Measurements from ENCODE around the gene NOL7.
A peak's percentile ranks its signal among the peaks of the same experiment; 100 is the strongest.

Gene NOL7

GRCh38 chr6:13614926-13615791 lies at the start of gene NOL7:
Gene NOL7, plus strand, starts transcription at chr6:13615335. Its CDS starts 24 bp downstream, at chr6:13615359.
- peak; percentile 98 for DNase-seq (ENCODE audit: low spot score)

DNA sequence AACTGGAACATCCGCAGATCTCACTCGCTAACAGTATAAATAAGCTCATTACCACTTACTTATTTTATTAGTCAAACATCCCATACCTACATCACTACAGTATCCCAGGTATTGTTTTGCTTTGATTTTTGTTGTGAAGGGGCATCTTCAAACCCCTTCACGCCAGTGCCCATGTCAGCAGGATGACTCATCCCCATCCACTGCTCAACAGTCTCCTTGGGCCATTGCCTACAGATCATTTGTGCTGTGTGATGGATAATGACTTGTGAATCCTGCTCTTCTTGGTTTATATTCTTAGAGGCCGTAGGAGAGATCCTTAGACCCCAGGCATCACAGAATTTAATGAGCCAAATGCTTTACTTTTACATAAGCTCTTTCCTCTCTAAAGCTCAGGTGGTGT lies 49.2 kb upstream of the NOL7 start:
- no peak for DNase-seq (ENCODE audit: low spot score)

DNA sequence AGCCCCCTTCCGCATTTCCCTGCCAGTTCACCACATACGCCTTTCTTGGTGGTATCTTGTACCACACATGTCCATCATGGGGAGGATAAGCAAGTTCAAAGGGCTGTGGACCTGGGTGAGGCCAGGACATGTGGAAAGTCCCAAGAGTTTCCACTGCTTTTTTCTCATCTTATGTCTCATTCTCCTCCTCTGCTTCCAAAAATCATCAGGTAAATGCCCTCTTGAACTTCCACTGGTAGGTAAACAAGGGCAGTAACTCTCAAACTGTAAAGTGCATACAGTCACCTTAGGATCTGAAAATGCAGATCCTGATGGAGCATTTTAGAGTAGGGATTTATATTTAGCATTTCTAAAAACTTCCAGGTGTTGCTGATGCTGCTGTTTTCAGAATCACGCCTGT lies 48.6 kb upstream of the NOL7 start:
- DNase-seq (ENCODE audit: low spot score) = no peak

- DNase-seq (ENCODE audit: low spot score) = no peak
These were observed 46.2 kb upstream of the NOL7 start for GRCh38 chr6:13568970-13569369.

GRCh38 chr6:13572240-13572639 lies 42.9 kb upstream of the NOL7 start:
- no peak for DNase-seq (ENCODE audit: low spot score)

GRCh38 chr6:13572951-13573654 lies 42.0 kb upstream of the NOL7 start:
- DNase-seq (ENCODE audit: low spot score) = no peak

DNA sequence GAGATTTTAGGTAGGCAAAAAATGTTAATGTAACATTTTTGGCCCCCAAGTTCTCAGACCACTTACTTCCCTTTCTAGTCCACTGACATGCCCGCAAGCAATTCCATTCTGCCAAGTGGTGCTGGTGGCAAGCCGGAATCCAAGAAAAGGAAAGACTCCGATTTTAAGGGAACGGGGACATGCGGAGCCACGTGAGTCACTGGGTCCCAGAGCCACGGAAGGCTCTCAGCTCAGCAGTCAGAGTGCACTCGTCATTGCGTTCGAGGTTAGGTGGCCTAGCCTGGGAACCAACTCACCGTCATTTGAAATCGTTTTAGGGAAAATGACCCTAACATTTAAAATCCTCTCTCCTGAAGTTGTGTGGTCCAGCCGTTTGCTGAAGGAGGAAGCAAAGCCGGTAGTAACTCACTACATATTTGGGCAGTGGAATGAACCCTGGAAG lies 41.4 kb upstream of the NOL7 start:
- DNase-seq (ENCODE audit: low spot score) = no peak

- peak; percentile 96 for DNase-seq (ENCODE audit: low spot score)
These were observed 41.0 kb upstream of the NOL7 start for GRCh38 chr6:13574149-13574570.

DNA sequence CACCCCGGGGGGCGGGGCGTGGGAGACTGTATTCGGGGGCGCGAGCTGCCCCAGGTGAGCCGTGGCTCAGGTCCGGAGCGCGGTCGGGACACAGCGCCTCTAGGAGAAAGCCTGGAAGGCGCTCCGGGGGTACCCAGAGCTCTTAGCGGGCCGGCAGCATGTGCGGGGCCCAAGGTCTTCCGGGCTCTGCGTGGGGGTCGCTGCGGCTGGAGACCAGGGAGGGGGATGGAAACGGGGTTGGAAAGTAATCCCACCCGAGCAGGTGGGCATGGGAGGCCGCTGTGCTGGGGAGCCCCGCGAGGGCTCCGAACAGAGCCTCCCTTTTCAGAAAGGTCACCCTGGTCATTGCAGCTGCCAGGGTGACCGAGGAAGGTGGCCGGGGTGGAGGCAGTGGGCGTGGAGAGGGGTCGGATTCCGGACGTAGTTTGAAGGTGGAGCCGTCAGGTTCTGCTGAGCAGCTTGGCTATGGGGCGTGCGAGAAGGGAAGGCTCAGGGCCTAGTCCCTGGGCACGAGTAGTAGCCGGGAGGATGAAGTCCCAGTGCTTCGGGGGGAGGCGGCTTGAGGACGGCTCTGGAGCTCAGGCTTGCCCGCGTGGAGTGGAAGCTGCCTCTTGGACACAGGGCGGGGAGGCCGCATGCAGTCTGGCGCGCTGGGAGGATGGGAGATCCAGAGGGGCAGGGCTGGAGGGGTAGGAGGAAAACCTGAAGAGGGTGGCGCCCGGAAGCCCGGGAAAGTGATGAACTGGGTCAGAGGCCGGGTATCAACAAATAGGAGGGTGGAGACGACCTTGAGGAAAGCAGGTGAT lies 40.4 kb upstream of the NOL7 start, which contains the start of gene SIRT5:
Gene SIRT5 (plus strand): TSS at position 31 of the 806 bp plus-strand sequence. CDS start 9,510 bp downstream, outside the sequence.
- peak; percentile 88 for DNase-seq (ENCODE audit: low spot score)

GRCh38 chr6:13575377-13575775 lies 39.8 kb upstream of the NOL7 start:
- DNase-seq (ENCODE audit: low spot score) = no peak

- no peak for DNase-seq (ENCODE audit: low spot score)
These were observed 39.1 kb upstream of the NOL7 start for GRCh38 chr6:13576017-13576416.

DNA sequence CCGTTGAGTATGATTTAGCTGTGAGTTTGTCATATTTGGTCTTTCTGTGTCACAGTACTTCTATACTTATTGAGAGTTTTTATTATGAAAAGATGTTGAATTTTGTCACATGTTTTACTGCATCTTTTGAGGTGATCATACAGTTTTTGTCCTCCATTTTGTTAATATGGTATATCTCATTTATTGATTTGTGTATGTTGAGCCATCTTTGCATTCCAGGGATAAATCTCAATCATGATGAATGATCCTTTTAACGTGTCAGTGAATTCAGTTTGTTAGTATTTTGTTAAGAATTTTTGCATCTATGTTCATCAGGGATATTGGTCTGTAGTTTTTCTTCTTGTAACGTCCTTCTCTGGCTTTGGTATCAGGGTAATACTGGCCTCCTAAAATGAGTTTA lies 37.2 kb upstream of the NOL7 start:
- DNase-seq (ENCODE audit: low spot score) = no peak

DNA sequence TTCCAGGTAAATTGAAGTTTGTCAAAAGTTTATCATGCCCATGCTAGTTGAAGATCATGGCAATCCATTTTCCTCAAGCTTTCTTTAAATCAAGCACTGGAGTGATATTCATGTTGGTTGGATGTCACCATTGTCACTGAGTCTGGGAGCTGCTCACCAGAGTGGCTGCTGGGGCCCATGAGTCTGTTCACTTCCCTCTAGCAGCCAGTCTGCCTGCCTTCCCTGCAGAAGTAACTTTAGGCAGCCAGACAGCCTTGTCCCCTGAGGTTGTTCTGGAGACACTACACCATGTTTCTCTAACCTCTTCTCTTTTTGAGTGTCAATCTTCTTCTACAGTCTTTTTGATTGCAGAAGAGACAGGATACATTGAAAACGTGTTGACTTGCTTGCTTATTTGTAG lies 35.2 kb upstream of the NOL7 start:
- no peak for DNase-seq (ENCODE audit: low spot score)

GRCh38 chr6:13581700-13582229 lies 33.4 kb upstream of the NOL7 start:
- DNase-seq (ENCODE audit: low spot score) = no peak

GRCh38 chr6:13586603-13587542 lies 28.3 kb upstream of the NOL7 start:
- DNase-seq (ENCODE audit: low spot score) = no peak

DNA sequence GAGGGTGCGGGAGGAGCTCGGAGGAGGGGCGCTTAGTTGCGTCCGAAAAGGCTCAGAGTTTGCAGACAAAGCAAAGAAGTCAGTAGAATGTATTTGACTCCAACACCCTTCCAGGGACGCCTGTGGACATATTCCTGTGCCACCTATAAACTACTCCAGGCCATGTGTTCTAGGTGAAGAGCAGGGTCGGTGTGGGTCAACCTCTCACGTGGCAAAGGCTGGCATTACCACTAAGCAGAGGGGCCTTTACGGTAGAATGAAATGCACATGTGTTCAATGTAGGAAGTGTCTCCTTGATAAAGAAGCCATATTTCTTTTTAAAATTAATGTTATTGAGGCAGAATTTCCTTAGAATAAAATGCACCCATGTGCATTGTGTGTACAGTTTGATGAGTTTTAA lies 25.3 kb upstream of the NOL7 start:
- no peak for DNase-seq (ENCODE audit: low spot score)

- DNase-seq (ENCODE audit: low spot score) = no peak
These were observed 24.5 kb upstream of the NOL7 start for GRCh38 chr6:13590574-13591153.

DNA sequence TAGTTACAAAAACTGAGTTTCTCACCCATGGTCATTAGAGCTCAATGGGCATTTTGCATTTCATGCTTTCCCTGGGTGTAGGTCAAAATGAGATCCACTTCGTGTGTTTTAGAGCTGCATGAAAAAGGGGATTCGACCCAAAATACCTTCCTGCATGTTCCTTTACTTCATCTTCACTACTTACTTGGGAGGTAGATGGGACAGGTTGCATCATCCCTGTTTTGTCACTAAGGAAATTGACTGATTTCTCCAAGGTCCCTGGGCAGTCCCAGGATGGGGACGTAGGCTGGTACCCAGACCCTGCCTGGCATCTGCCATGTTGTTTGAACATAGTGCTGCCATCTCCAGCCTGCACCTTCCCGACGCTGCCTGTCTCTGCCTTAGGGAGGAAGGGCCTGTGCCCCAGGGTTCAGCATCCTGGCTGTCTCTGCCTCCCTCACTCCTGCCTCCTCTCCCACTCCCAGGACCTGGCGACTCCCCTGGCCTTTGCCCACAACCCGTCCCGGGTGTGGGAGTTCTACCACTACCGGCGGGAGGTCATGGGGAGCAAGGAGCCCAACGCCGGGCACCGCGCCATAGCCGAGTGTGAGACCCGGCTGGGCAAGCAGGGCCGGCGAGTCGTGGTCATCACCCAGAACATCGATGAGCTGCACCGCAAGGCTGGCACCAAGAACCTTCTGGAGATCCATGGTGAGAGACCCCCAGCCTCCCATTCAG lies 23.8 kb upstream of the NOL7 start:
- DNase-seq (ENCODE audit: low spot score) = no peak

DNA sequence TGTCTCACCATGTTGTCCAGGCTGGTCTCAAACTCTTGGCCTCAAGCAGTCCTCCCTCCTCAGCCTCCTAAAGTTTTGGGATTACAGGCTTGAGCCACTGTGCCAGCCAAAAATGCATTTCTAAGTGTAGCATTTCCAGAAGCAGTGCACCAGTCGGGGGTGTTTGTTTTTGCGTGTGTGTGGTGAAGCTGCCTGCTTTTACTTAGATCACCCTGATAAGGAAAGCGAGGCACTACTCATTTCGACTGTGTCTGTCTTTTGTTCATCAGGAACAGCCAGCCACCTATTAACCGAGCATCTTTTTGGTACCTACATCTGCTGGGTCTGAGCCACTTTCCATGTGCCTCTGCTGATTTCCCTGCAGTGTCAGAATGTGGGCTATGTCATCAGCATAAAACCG lies 22.0 kb upstream of the NOL7 start:
- no peak for DNase-seq (ENCODE audit: low spot score)

- DNase-seq (ENCODE audit: low spot score) = no peak
These were observed 21.4 kb upstream of the NOL7 start for GRCh38 chr6:13593720-13594119.
